GM21447 (cell line): Measurements from ENCODE around the gene TICAM2.
"Not testable (repeated sequence)": the region's sequence is repeated elsewhere in the genome, so short reads cannot be mapped to it uniquely, and the experiment has no call there.

ENCODE experiments used
- ATAC-seq: cut with Tn5 transposase; IDR thresholded peaks from one replicate; pipeline ENCODE4 v1.9.1; 2021; ENCODE audit not compliant: unreplicated experiment

The TICAM2 gene

GRCh38 chr5:115601701-115602590, at the start of gene TICAM2:
TICAM2 (minus strand) TSS chr5:115602479; CDS start chr5:115581256, 21,223 bp downstream.
- ATAC-seq: peak; percentile 79

- ATAC-seq: no peak
Observed at GRCh38 chr5:115649541-115649940, 47.3 kb upstream of the TICAM2 start.

GRCh38 chr5:115648056-115648455, 45.8 kb upstream of the TICAM2 start:
- ATAC-seq: no peak

GRCh38 chr5:115645386-115645785, 43.1 kb upstream of the TICAM2 start:
- not testable (repeated sequence) for ATAC-seq

GRCh38 chr5:115644046-115644445, 41.8 kb upstream of the TICAM2 start:
- ATAC-seq: no peak

- ATAC-seq: no peak
Observed at GRCh38 chr5:115641948-115642347, 39.7 kb upstream of the TICAM2 start.

- ATAC-seq: no peak
Observed at GRCh38 chr5:115640274-115640673, 38.0 kb upstream of the TICAM2 start.

- ATAC-seq: no peak
Observed at GRCh38 chr5:115639377-115639776, 37.1 kb upstream of the TICAM2 start.

GRCh38 chr5:115637507-115637906, 35.2 kb upstream of the TICAM2 start:
- ATAC-seq: no peak

- ATAC-seq: no peak
Observed at GRCh38 chr5:115636008-115636407, 33.7 kb upstream of the TICAM2 start.

GRCh38 chr5:115634343-115635132, 32.3 kb upstream of the TICAM2 start:
- ATAC-seq: peak; percentile 58

- no peak for ATAC-seq
Observed at GRCh38 chr5:115629903-115630302, 27.6 kb upstream of the TICAM2 start.

GRCh38 chr5:115627295-115627865, 25.1 kb upstream of the TICAM2 start:
- no peak for ATAC-seq

GRCh38 chr5:115626445-115626823, 24.2 kb upstream of the TICAM2 start:
- ATAC-seq: peak; percentile 33

- ATAC-seq: peak; percentile 89
Observed at GRCh38 chr5:115625579-115626444, 23.5 kb upstream of the TICAM2 start, which contains the start of gene TMED7. TMED7 (minus strand) TSS chr5:115626036; CDS start chr5:115625792, 244 bp downstream.

- ATAC-seq: no peak
Observed at GRCh38 chr5:115624994-115625393, 22.7 kb upstream of the TICAM2 start.

GRCh38 chr5:115623658-115624057, 21.4 kb upstream of the TICAM2 start:
- no peak for ATAC-seq

- ATAC-seq: no peak
Observed at GRCh38 chr5:115621365-115621900, 19.2 kb upstream of the TICAM2 start.

GRCh38 chr5:115616892-115617291, 14.6 kb upstream of the TICAM2 start:
- ATAC-seq: no peak

- no peak for ATAC-seq
Observed at GRCh38 chr5:115616472-115616871, 14.2 kb upstream of the TICAM2 start.
